SK-N-SH treated with all-trans-retinoic acid at 6 μM for 48 hours (cell line): ENCODE measurements around the gene KIAA1755.

Experiments used
- ARNTL ChIP-seq: fragments of 450-650 bp; formaldehyde crosslinking; IDR thresholded peaks from 2 replicates; pipeline ENCODE4 v1.5.0; 2020; ENCODE audit warnings: low read depth, mild to moderate bottlenecking, moderate library complexity, borderline replicate concordance
- CSDC2 ChIP-seq: fragments of 250-450 bp; sonication (Bioruptor Pico); IDR thresholded peaks from 2 replicates; pipeline ENCODE4 v1.5.0; 2020; ENCODE audit warnings: mild to moderate bottlenecking, moderate library complexity
- GLIS3 ChIP-seq: fragments of 250-450 bp; sonication (Bioruptor Pico); IDR thresholded peaks from 2 replicates; pipeline ENCODE4 v1.5.0; 2020; ENCODE audit warnings: mild to moderate bottlenecking, moderate library complexity
- PPARA ChIP-seq: fragments of 250-450 bp; sonication (Bioruptor Pico); IDR thresholded peaks from 2 replicates; pipeline ENCODE4 v1.5.0; 2020; ENCODE audit warnings: mild to moderate bottlenecking, borderline replicate concordance
- TCF4 ChIP-seq: fragments of 250-450 bp; sonication (Bioruptor Pico); IDR thresholded peaks from 2 replicates; pipeline ENCODE4 v1.8.0; 2021; ENCODE audit warnings: mild to moderate bottlenecking, moderate library complexity, borderline replicate concordance
- ZNF8 ChIP-seq: fragments of 450-650 bp; formaldehyde crosslinking; IDR thresholded peaks from 2 replicates; pipeline ENCODE4 v1.5.0; 2020; ENCODE audit warnings: mild to moderate bottlenecking, moderate library complexity
- TF ChIP-seq, protein P1 (sequence below): fragments of 250-450 bp; sonication (Bioruptor Pico); IDR thresholded peaks from 2 replicates; pipeline ENCODE4 v1.8.0; 2020; ENCODE audit warnings: mild to moderate bottlenecking, moderate library complexity, borderline replicate concordance
- TF ChIP-seq, protein P2 (sequence below): fragments of 250-450 bp; sonication (Bioruptor Pico); IDR thresholded peaks from 2 replicates; pipeline ENCODE4 v1.5.1; 2021; ENCODE audit warnings: mild to moderate bottlenecking, moderate library complexity

- TF ChIP-seq GLIS3 (CRISPR knock-in tag): no peak
- TF ChIP-seq, protein P1, sequence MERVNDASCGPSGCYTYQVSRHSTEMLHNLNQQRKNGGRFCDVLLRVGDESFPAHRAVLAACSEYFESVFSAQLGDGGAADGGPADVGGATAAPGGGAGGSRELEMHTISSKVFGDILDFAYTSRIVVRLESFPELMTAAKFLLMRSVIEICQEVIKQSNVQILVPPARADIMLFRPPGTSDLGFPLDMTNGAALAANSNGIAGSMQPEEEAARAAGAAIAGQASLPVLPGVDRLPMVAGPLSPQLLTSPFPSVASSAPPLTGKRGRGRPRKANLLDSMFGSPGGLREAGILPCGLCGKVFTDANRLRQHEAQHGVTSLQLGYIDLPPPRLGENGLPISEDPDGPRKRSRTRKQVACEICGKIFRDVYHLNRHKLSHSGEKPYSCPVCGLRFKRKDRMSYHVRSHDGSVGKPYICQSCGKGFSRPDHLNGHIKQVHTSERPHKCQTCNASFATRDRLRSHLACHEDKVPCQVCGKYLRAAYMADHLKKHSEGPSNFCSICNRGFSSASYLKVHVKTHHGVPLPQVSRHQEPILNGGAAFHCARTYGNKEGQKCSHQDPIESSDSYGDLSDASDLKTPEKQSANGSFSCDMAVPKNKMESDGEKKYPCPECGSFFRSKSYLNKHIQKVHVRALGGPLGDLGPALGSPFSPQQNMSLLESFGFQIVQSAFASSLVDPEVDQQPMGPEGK (CRISPR knock-in tag): no peak
- TF ChIP-seq PPARA (CRISPR knock-in tag): no peak
- no peak for TF ChIP-seq CSDC2 (CRISPR knock-in tag)
- TF ChIP-seq TCF4 (CRISPR knock-in tag): no peak
- TF ChIP-seq, protein P2, sequence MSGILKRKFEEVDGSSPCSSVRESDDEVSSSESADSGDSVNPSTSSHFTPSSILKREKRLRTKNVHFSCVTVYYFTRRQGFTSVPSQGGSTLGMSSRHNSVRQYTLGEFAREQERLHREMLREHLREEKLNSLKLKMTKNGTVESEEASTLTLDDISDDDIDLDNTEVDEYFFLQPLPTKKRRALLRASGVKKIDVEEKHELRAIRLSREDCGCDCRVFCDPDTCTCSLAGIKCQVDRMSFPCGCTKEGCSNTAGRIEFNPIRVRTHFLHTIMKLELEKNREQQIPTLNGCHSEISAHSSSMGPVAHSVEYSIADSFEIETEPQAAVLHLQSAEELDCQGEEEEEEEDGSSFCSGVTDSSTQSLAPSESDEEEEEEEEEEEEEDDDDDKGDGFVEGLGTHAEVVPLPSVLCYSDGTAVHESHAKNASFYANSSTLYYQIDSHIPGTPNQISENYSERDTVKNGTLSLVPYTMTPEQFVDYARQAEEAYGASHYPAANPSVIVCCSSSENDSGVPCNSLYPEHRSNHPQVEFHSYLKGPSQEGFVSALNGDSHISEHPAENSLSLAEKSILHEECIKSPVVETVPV (CRISPR knock-in tag): no peak
- no peak for TF ChIP-seq ZNF8
- TF ChIP-seq ARNTL (CRISPR knock-in tag): no peak
These were observed 82.0 kb downstream of the KIAA1755 start for GRCh38 chr20:38178581-38178980.
